A549 (cell line): ENCODE results near the gene SLC1A1. TPM values are rescaled to one million over a fixed set of nuclear protein-coding genes. Genes with fewer than 3 reads are reported as not detected.

ENCODE experiments used
- ATAC-seq, 2 experiments: fragments of 200-7000 bp in 1 of 2; fragments of >200 bp in 1 of 2; cut with Nextera tagmentation in 1 of 2; cut with Tn5 transposase in 1 of 2; 3 replicates each; pipeline versions ENCODE4 v1.8.0 to v1.9.1; 2018 to 2020; ENCODE audit warnings: mild to moderate bottlenecking in 1 of 2, moderate library complexity in 1 of 2
- CTCF ChIA-PET: fragments of 300-600 bp; sonication (Branson Sonifier 250); formaldehyde crosslinking; extraction: SDS; loops from one replicate; lab custom pipeline; 2021; ENCODE audit warnings: antibody characterized with exemption, inconsistent platforms; lab: Yijun Ruan, JAX
- POLR2A ChIA-PET: fragments of 350-600 bp; formaldehyde crosslinking; extraction: SDS; loops from one replicate; lab custom pipeline; 2021; ENCODE audit warnings: antibody characterized with exemption, inconsistent platforms; lab: Yijun Ruan, JAX
- DNase-seq, 2 experiments: peaks; one replicate each; pipeline versions ENCODE4 v3.0.0 to v3.0.0-alpha.2; 2011 to 2016; ENCODE audit warnings: low read depth in 1 of 2, low spot score in 1 of 2
- FAIRE-seq: peaks from 2 replicates; lab custom pipeline; 2011; peaks lifted over from hg19 to GRCh38; lab: Jason Lieb, UNC
- H3K27ac ChIP-seq, 2 experiments: fragments of >200 bp; sonication (Bioruptor Twin); formaldehyde crosslinking; 3 replicates each; pipeline ENCODE4 v1.5.1; 2016 to 2017
- H3K4me1 ChIP-seq: fragments of >200 bp; sonication (Bioruptor Twin); formaldehyde crosslinking; 3 replicates; pipeline ENCODE4 v1.6.1; 2016
- H3K4me2 ChIP-seq: fragments of >200 bp; sonication (Bioruptor Twin); formaldehyde crosslinking; 3 replicates; pipeline ENCODE4 v1.6.1; 2016
- H3K4me3 ChIP-seq: fragments of >200 bp; sonication (Bioruptor Twin); formaldehyde crosslinking; 3 replicates; pipeline ENCODE4 v1.5.1; 2016
- H3K9me3 ChIP-seq: fragments of >200 bp; sonication (Bioruptor Twin); formaldehyde crosslinking; 3 replicates; pipeline ENCODE4 v1.6.1; 2016
- CBX2 ChIP-seq: fragments of 200-600 bp; sonication (generic); IDR thresholded peaks from 2 replicates; pipeline ENCODE4 v1.6.1; 2016; ENCODE audit warnings: low read depth, mild to moderate bottlenecking, borderline replicate concordance
- CHD4 ChIP-seq: fragments of 200-600 bp; sonication (generic); IDR thresholded peaks from 2 replicates; pipeline ENCODE4 v1.6.1; 2016; ENCODE audit warnings: antibody characterized with exemption, mild to moderate bottlenecking, borderline replicate concordance
- EHF ChIP-seq: fragments of 250-450 bp; sonication (Bioruptor Pico); IDR thresholded peaks from 2 replicates; pipeline ENCODE4 v1.5.0; 2020; ENCODE audit warnings: mild to moderate bottlenecking
- FOXS1 ChIP-seq: fragments of 250-450 bp; sonication (Bioruptor Pico); IDR thresholded peaks from 2 replicates; pipeline ENCODE4 v1.5.0; 2020; ENCODE audit warnings: mild to moderate bottlenecking, moderate library complexity
- GATA3 ChIP-seq: IDR thresholded peaks from 2 replicates; pipeline ENCODE4 v1.6.1; 2012; ENCODE audit warnings: borderline replicate concordance
- HOXB13 ChIP-seq: fragments of 250-450 bp; sonication (Bioruptor Pico); IDR thresholded peaks from 2 replicates; pipeline ENCODE4 v1.5.0; 2020; ENCODE audit warnings: low read depth, mild to moderate bottlenecking, moderate library complexity
- JUNB ChIP-seq: fragments of >200 bp; sonication (Bioruptor Twin); formaldehyde crosslinking; IDR thresholded peaks from 2 replicates; pipeline ENCODE4 v1.6.1; 2016
- MYC ChIP-seq: IDR thresholded peaks from 2 replicates; pipeline ENCODE4 v1.6.1; 2012; ENCODE audit warnings: mild to moderate bottlenecking, inconsistent platforms, low read length, improper control_type of control experiment, borderline replicate concordance
- NFE2L2 ChIP-seq: fragments of 150-350 bp; conservative IDR thresholded peaks from 2 replicates; pipeline ENCODE4 v1.6.1; 2014; ENCODE audit warnings: low read length
- NPAS2 ChIP-seq: fragments of 250-450 bp; sonication (Bioruptor Pico); IDR thresholded peaks from 2 replicates; pipeline ENCODE4 v1.8.0; 2022; ENCODE audit warnings: mild to moderate bottlenecking, moderate library complexity, borderline replicate concordance
- NR3C1 ChIP-seq: fragments of >200 bp; sonication (Bioruptor Twin); formaldehyde crosslinking; IDR thresholded peaks from 3 replicates; pipeline ENCODE4 v1.6.1; 2017
- PHF8 ChIP-seq: fragments of 200-600 bp; sonication (generic); IDR thresholded peaks from 2 replicates; pipeline ENCODE4 v1.6.1; 2016; ENCODE audit warnings: low read depth, mild to moderate bottlenecking, antibody characterized with exemption, moderate library complexity, borderline replicate concordance
- POLR2A ChIP-seq: IDR thresholded peaks from 2 replicates; pipeline ENCODE4 v1.6.1; 2012; ENCODE audit warnings: mild to moderate bottlenecking, low read length
- POLR2AphosphoS2 ChIP-seq: conservative IDR thresholded peaks from 2 replicates; pipeline ENCODE4 v1.6.1; 2012; ENCODE audit warnings: low read length, improper control_type of control experiment, inconsistent platforms
- RFX5 ChIP-seq: fragments of 450-650 bp; IDR thresholded peaks from 2 replicates; pipeline ENCODE4 v1.7.1; 2014; ENCODE audit warnings: antibody characterized with exemption, mild to moderate bottlenecking, moderate library complexity
- RNF2 ChIP-seq: fragments of 200-600 bp; sonication (generic); IDR thresholded peaks from 2 replicates; pipeline ENCODE4 v1.6.1; 2016; ENCODE audit warnings: low read depth, mild to moderate bottlenecking, antibody characterized with exemption, moderate library complexity, borderline replicate concordance
- SMC3 ChIP-seq: fragments of >200 bp; sonication (Bioruptor Twin); formaldehyde crosslinking; IDR thresholded peaks from 3 replicates; pipeline ENCODE4 v1.6.1; 2018; ENCODE audit warnings: inconsistent platforms
- TFCP2L1 ChIP-seq: fragments of 250-450 bp; sonication (Bioruptor Pico); IDR thresholded peaks from 2 replicates; pipeline ENCODE4 v1.5.0; 2021; ENCODE audit warnings: mild to moderate bottlenecking
- ZC3H11A ChIP-seq: fragments of 450-650 bp; IDR thresholded peaks from 2 replicates; pipeline ENCODE4 v1.6.1; 2014; ENCODE audit warnings: antibody characterized with exemption, mild to moderate bottlenecking
- WGBS: methylation state at CpG from one replicate; pipeline ENCODE4 v1.1.6; 2017; ENCODE audit errors: missing lambda C conversion rate; 5-methylcytosine and 5-hydroxymethylcytosine counted together
- polyA minus RNA-seq: library from RNA; depleted of rRNA, polyadenylated mRNA; stranded (reverse); fragments of >200 nt; gene quantifications from 2 replicates; pipeline ENCODE4 v1.2.3, GENCODE V29; 2011; rRNA and poly(A)+ RNA removed
- polyA plus RNA-seq, 4 experiments: library from polyadenylated mRNA; depleted of rRNA in 3 of 4; stranded (reverse); fragments of >200 nt; fragmentation: RNase III in 1 of 4; extraction: RNeasy Plus Mini Kit Qiagen cat#74134 plus additional on column Dnase treatment in 1 of 4; gene quantifications; 2 replicates in 3 of 4; 3 replicates in 1 of 4; pipeline ENCODE4 v1.2.3, GENCODE V29; 2011 to 2017
- TF ChIP-seq, protein P1 (sequence below): fragments of 150-350 bp; IDR thresholded peaks from 2 replicates; pipeline ENCODE4 v1.6.1; 2014; ENCODE audit warnings: low read depth, mild to moderate bottlenecking, low read length
- TF ChIP-seq, protein P2 (sequence below): fragments of 200-600 bp; sonication (generic); IDR thresholded peaks from 2 replicates; pipeline ENCODE4 v1.6.1; 2016; ENCODE audit warnings: antibody characterized with exemption, mild to moderate bottlenecking, moderate library complexity
- TF ChIP-seq, protein P3 (sequence below): fragments of 450-650 bp; IDR thresholded peaks from 2 replicates; pipeline ENCODE4 v1.6.1; 2014; ENCODE audit warnings: antibody characterized with exemption

The SLC1A1 gene
- polyA plus RNA-seq (2011; rRNA removed) (1.3 and 2.0 TPM in 2 replicates), polyA plus RNA-seq (2017; fragmentation: RNase III; extraction: RNeasy Plus Mini Kit Qiagen cat#74134 plus additional on column Dnase treatment) (0.63 to 0.82 TPM (median 0.66 TPM) in 3 replicates), polyA minus RNA-seq (1.5 and 1.7 TPM in 2 replicates)
- 0.33 and 0.38 TPM in 2 replicates for polyA plus RNA-seq (2012; cell fraction: cytosol; rRNA removed)
- polyA plus RNA-seq (2012; cell fraction: nucleus; rRNA removed), result 0.32 and 0.51 TPM in 2 replicates

GRCh38 chr9:4489919-4490704 lies at the start of gene SLC1A1:
Gene SLC1A1, plus strand, starts transcription at chr9:4490468. Its CDS starts 212 bp downstream, at chr9:4490680.
- ChIA-PET POLR2A (no interaction called here), CTCF (interaction anchor here (1.0 kb wide), 1 partner anchor 108 kb away, joined by 4 read pairs; no protein-coding TSS in a partner anchor)
- no peak for TF ChIP-seq RNF2
- TF ChIP-seq POLR2A, result peak; percentile 41; the same call in 1 of the 2 replicates
- Histone ChIP-seq H3K9me3 (no peaks in the 10 kb centered on the region), H3K4me2 (peak within 1 kb of the TSS; percentile 99), H3K4me1 (peaks cover 6% of the 10 kb centered on the region), H3K4me3 (peak within 1 kb of the TSS; percentile 77), H3K27ac (peak within 1 kb of the TSS; percentile 66 to 82)
- ATAC-seq (peak; percentile 90 to 91), FAIRE-seq (no peak), DNase-seq (peak; percentile 52 to 60)
- 2% methylated on average over 51 of the region's 72 CpGs for WGBS

DNA sequence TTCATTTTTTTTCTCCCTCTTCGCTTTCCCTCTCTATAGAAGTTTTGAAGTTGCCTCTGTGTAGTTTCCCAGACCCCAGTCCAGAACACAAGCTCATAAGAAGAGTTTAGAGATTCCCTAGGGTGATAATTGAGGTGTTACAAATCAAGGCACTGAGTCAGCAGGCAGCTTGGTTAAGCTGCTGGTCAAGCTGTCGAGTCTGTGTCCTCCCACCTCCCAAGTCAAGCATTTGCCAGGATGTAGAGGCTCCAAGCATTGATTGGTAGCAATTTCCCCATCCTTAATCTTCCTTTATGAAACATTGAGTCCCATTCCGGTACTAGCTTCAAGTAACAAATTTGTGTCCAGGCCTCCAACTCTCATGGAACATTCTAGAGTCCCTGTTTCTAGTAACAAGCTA lies 47.5 kb upstream of the SLC1A1 start:
- 36% methylated on average over 3 of the region's 3 CpGs for WGBS
- FAIRE-seq (no peak), DNase-seq (no peak)
- H3K4me2 ChIP-seq, result no peak overlapping the region
- no peaks in the 10 kb centered on the region for H3K4me1 ChIP-seq
- ChIA-PET POLR2A (no interaction called here), CTCF (no interaction called here)
- H3K4me3 ChIP-seq, result no peak overlapping the region
- TF ChIP-seq TFCP2L1 (CRISPR knock-in tag), result no peak
- TF ChIP-seq, protein P1, sequence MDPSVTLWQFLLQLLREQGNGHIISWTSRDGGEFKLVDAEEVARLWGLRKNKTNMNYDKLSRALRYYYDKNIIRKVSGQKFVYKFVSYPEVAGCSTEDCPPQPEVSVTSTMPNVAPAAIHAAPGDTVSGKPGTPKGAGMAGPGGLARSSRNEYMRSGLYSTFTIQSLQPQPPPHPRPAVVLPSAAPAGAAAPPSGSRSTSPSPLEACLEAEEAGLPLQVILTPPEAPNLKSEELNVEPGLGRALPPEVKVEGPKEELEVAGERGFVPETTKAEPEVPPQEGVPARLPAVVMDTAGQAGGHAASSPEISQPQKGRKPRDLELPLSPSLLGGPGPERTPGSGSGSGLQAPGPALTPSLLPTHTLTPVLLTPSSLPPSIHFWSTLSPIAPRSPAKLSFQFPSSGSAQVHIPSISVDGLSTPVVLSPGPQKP, result no peak
- TF ChIP-seq CHD4, result no peak
- TF ChIP-seq GATA3, result no peak
- no peak for TF ChIP-seq CBX2
- no peak for TF ChIP-seq MYC
- TF ChIP-seq, all 56 proteins: peak for 0
- H3K9me3 ChIP-seq, result peaks cover 26% of the 10 kb centered on the region
- no peak for ATAC-seq
- H3K27ac ChIP-seq, result no peak overlapping the region

- Histone ChIP-seq H3K4me2 (no peak overlapping the region), H3K9me3 (peaks cover 21% of the 10 kb centered on the region), H3K27ac (no peak overlapping the region), H3K4me1 (no peaks in the 10 kb centered on the region), H3K4me3 (no peak overlapping the region)
- ChIA-PET CTCF (no interaction called here), POLR2A (no interaction called here)
- 64% methylated on average over 1 of the region's 1 CpG for WGBS
- ATAC-seq (no peak), DNase-seq (no peak), FAIRE-seq (no peak)
- TF ChIP-seq SMC3 (no peak), EHF (CRISPR knock-in tag) (no peak), POLR2A (no peak), PHF8 (no peak), NFE2L2 (no peak), FOXS1 (no peak), CBX2 (no peak), NPAS2 (CRISPR knock-in tag) (no peak), JUNB (no peak), CHD4 (no peak), HOXB13 (no peak), POLR2AphosphoS2 (no peak), NR3C1 (no peak), ZC3H11A (no peak), RFX5 (no peak)
- TF ChIP-seq, protein P1, result no peak
- TF ChIP-seq, protein P2, sequence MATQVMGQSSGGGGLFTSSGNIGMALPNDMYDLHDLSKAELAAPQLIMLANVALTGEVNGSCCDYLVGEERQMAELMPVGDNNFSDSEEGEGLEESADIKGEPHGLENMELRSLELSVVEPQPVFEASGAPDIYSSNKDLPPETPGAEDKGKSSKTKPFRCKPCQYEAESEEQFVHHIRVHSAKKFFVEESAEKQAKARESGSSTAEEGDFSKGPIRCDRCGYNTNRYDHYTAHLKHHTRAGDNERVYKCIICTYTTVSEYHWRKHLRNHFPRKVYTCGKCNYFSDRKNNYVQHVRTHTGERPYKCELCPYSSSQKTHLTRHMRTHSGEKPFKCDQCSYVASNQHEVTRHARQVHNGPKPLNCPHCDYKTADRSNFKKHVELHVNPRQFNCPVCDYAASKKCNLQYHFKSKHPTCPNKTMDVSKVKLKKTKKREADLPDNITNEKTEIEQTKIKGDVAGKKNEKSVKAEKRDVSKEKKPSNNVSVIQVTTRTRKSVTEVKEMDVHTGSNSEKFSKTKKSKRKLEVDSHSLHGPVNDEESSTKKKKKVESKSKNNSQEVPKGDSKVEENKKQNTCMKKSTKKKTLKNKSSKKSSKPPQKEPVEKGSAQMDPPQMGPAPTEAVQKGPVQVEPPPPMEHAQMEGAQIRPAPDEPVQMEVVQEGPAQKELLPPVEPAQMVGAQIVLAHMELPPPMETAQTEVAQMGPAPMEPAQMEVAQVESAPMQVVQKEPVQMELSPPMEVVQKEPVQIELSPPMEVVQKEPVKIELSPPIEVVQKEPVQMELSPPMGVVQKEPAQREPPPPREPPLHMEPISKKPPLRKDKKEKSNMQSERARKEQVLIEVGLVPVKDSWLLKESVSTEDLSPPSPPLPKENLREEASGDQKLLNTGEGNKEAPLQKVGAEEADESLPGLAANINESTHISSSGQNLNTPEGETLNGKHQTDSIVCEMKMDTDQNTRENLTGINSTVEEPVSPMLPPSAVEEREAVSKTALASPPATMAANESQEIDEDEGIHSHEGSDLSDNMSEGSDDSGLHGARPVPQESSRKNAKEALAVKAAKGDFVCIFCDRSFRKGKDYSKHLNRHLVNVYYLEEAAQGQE, result no peak
- TF ChIP-seq, protein P3, sequence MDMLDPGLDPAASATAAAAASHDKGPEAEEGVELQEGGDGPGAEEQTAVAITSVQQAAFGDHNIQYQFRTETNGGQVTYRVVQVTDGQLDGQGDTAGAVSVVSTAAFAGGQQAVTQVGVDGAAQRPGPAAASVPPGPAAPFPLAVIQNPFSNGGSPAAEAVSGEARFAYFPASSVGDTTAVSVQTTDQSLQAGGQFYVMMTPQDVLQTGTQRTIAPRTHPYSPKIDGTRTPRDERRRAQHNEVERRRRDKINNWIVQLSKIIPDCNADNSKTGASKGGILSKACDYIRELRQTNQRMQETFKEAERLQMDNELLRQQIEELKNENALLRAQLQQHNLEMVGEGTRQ, result no peak
Observed at GRCh38 chr9:4443439-4443838, 46.8 kb upstream of the SLC1A1 start.
